MCF 10A (cell line): ENCODE measurements around the gene FBXW9. TPM values are rescaled to one million over a fixed set of nuclear protein-coding genes. Genes with fewer than 3 reads are reported as not detected.

Experiments
- BruUV-seq: library from RNA; stranded (reverse); fragments of 400-500 nt; replicated peaks from 2 replicates; lab custom pipeline; 2021; lab: Mats Ljungman, UMichigan
- CTCF ChIA-PET: fragments of 300-600 bp; sonication (Branson Sonifier 250); formaldehyde crosslinking; extraction: SDS; loops from one replicate; lab custom pipeline; 2021; ENCODE audit warnings: antibody characterized with exemption, inconsistent platforms; lab: Yijun Ruan, JAX
- POLR2A ChIA-PET: fragments of 300-600, 350-650 bp; sonication (Branson Sonifier 250); formaldehyde crosslinking; extraction: SDS; loops from one replicate; lab custom pipeline; 2020; ENCODE audit warnings: antibody characterized with exemption, inconsistent platforms; lab: Yijun Ruan, JAX
- DNase-seq: peaks from one replicate; pipeline ENCODE4 v3.0.0-alpha.2; 2018; ENCODE audit not compliant: unreplicated experiment
- H3K27ac Mint-ChIP-seq: one replicate; pipeline ENCODE4 v1.8.0; 2022; ENCODE audit warnings: mild to moderate bottlenecking, low read depth, mixed read lengths; ENCODE audit not compliant: unreplicated experiment
- H3K27me3 Mint-ChIP-seq: one replicate; pipeline ENCODE4 v1.8.0; 2022; ENCODE audit warnings: mixed read lengths; ENCODE audit not compliant: insufficient read depth, unreplicated experiment
- H3K36me3 Mint-ChIP-seq: one replicate; pipeline ENCODE4 v1.8.0; 2022; ENCODE audit warnings: mild to moderate bottlenecking, moderate library complexity, mixed read lengths; ENCODE audit not compliant: insufficient read depth, unreplicated experiment
- H3K4me1 Mint-ChIP-seq: one replicate; pipeline ENCODE4 v1.8.0; 2022; ENCODE audit warnings: mixed read lengths; ENCODE audit not compliant: insufficient read depth, unreplicated experiment
- H3K4me3 Mint-ChIP-seq: one replicate; pipeline ENCODE4 v1.8.0; 2022; ENCODE audit warnings: mild to moderate bottlenecking, moderate library complexity, mixed read lengths; ENCODE audit not compliant: unreplicated experiment
- H3K9me3 Mint-ChIP-seq: one replicate; pipeline ENCODE4 v1.8.0; 2022; ENCODE audit warnings: mixed read lengths; ENCODE audit not compliant: unreplicated experiment
- CTCF ChIP-seq: fragments of 200-600 bp; IDR thresholded peaks from one replicate; pipeline ENCODE4 v1.8.0; 2022; ENCODE audit warnings: antibody characterized with exemption, mild to moderate bottlenecking; ENCODE audit not compliant: unreplicated experiment
- intact Hi-C: fragments of 100-400 bp; cut with micrococcal nuclease; formaldehyde crosslinking; loops from 2 replicates; pipeline ENCODE4 v1.14.1; 2022
- total RNA-seq: library from RNA; stranded (reverse); gene quantifications from 2 replicates; pipeline ENCODE4 v1.2.3, GENCODE V29; 2022

The FBXW9 gene
- total RNA-seq, 1 experiment from 2014 or later: 13.8 TPM

GRCh38 chr19:12695997-12696365, 450 bp downstream of the FBXW9 start:
- peak overlapping the region; percentile 83 for H3K4me3 Mint-ChIP-seq
- no peak for TF ChIP-seq CTCF
- peak overlapping the region; percentile 75 for H3K27ac Mint-ChIP-seq
- H3K4me1 Mint-ChIP-seq: peaks cover 5% of the 10 kb centered on the region
- no TSS peak for BruUV-seq
- H3K9me3 Mint-ChIP-seq: no peaks in the 10 kb centered on the region
- ChIA-PET POLR2A (interaction anchor here (0.7 to 2.7 kb wide), 13 partner anchors 9 to 104 kb away, joined by 3 to 25 read pairs (median 6); partner anchors contain the start of genes DHPS, GET3 and TNPO2), CTCF (interaction anchor here (1.1 to 1.6 kb wide), 3 partner anchors 10 to 22 kb away, joined by 4 to 5 read pairs (median 4); no protein-coding TSS in a partner anchor)
- intact Hi-C loops: loop anchor here (1.0 kb wide), 1 partner anchor 15 kb away; the partner anchor contains the start of gene DHPS
- H3K27me3 Mint-ChIP-seq: no peaks in the 10 kb centered on the region
- peaks cover 58% of the 10 kb centered on the region for H3K36me3 Mint-ChIP-seq
- no peak for DNase-seq

GRCh38 chr19:12695514-12695913, 917 bp downstream of the FBXW9 start:
- H3K27ac Mint-ChIP-seq: no peak overlapping the region
- H3K27me3 Mint-ChIP-seq: no peaks in the 10 kb centered on the region
- no TSS peak for BruUV-seq
- intact Hi-C loops: no loop called here
- no peaks in the 10 kb centered on the region for H3K9me3 Mint-ChIP-seq
- CTCF ChIA-PET: interaction anchor here (1.1 to 1.4 kb wide), 2 partner anchors 10 to 19 kb away, joined by 4 to 5 read pairs; no protein-coding TSS in a partner anchor
- POLR2A ChIA-PET: interaction anchor here (0.9 to 2.7 kb wide), 6 partner anchors 14 to 42 kb away, joined by 3 to 19 read pairs (median 6); partner anchors contain the start of genes DHPS and GET3
- DNase-seq: no peak
- H3K4me3 Mint-ChIP-seq: peak overlapping the region; percentile 83
- peaks cover 54% of the 10 kb centered on the region for H3K36me3 Mint-ChIP-seq
- no peak for TF ChIP-seq CTCF
- peaks cover 5% of the 10 kb centered on the region for H3K4me1 Mint-ChIP-seq

- peak overlapping the region; percentile 83 for H3K4me3 Mint-ChIP-seq
- no TSS peak for BruUV-seq
- peaks cover 49% of the 10 kb centered on the region for H3K36me3 Mint-ChIP-seq
- ChIA-PET CTCF (interaction anchor here (1.1 to 1.4 kb wide), 2 partner anchors 10 to 19 kb away, joined by 4 to 5 read pairs; no protein-coding TSS in a partner anchor), POLR2A (interaction anchor here (0.9 to 2.7 kb wide), 6 partner anchors 14 to 42 kb away, joined by 3 to 19 read pairs (median 6); partner anchors contain the start of genes DHPS and GET3)
- H3K4me1 Mint-ChIP-seq: peaks cover 5% of the 10 kb centered on the region
- no peak overlapping the region for H3K27ac Mint-ChIP-seq
- DNase-seq: no peak
- intact Hi-C loops: no loop called here
- no peaks in the 10 kb centered on the region for H3K27me3 Mint-ChIP-seq
- H3K9me3 Mint-ChIP-seq: no peaks in the 10 kb centered on the region
- TF ChIP-seq CTCF: no peak
Observed at GRCh38 chr19:12695096-12695495, 1.3 kb downstream of the FBXW9 start.

- POLR2A ChIA-PET: interaction anchor here (0.7 to 1.8 kb wide), 3 partner anchors 14 to 28 kb away, joined by 3 to 5 read pairs (median 3); no protein-coding TSS in a partner anchor
- Mint-ChIP-seq H3K36me3 (peaks cover 47% of the 10 kb centered on the region), H3K4me3 (no peak overlapping the region), H3K4me1 (peaks cover 5% of the 10 kb centered on the region), H3K27me3 (no peaks in the 10 kb centered on the region), H3K9me3 (no peaks in the 10 kb centered on the region), H3K27ac (no peak overlapping the region)
- no peak for TF ChIP-seq CTCF
- CTCF ChIA-PET: interaction anchor here (1.4 kb wide), 1 partner anchor 9 kb away, joined by 4 read pairs; no protein-coding TSS in a partner anchor
- no TSS peak for BruUV-seq
- no peak for DNase-seq
- intact Hi-C loops: no loop called here
Observed at GRCh38 chr19:12694641-12695040, 1.8 kb downstream of the FBXW9 start.
